ENCODE data around the gene BUB1. TPM values are rescaled to one million over a fixed set of nuclear protein-coding genes. Genes with fewer than 3 reads are reported as not detected.
A peak's percentile ranks its signal among the peaks of the same experiment; 100 is the strongest.
"Not testable (repeated sequence)": the region's sequence is repeated elsewhere in the genome, so short reads cannot be mapped to it uniquely, and the experiment has no call there.

The BUB1 gene
- total RNA-seq, 1 donor from 2014 or later = 12.5 TPM

DNA sequence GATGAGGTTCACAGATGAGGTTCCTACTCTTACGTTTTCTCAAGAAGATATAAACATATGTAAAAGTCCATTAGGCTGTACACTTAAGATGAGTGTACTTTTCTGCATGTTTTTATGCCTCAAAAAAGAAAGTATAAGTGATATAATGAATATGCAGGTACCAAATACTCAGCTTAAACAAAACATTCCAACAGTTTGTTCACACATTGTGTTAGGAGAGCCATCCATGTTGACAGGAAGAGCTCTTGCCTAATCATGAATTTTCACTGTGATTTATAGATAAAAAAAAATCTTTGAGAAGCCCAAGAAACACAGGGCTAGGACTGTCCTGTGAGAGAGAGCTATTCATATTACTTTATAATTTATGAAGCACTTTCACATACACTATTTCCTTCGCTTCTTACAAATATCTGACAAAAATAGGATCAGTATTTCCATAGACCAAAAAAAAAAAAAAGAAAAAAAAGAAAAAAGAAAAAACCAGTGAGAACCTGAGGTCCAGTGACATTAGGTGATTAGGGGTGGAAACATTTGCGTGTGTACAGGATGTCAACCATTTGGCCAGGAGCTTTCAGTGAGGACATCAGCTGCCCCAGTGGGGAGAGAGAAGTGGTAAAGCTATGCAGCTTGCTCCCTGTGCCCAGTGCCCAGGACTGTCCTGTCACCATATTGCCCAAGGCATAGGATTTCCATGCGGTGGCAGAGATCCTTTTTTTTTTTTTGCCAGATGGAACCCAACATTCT lies 38.7 kb downstream of the BUB1 start:
- Mint-ChIP-seq H3K27ac (ENCODE audit: unreplicated experiment) (no peak overlapping the region), H3K9me3 (ENCODE audit: unreplicated experiment) (no peaks in the 10 kb centered on the region), H3K4me3 (ENCODE audit: unreplicated experiment) (no peak overlapping the region), H3K27me3 (ENCODE audit: unreplicated experiment) (peaks cover 1% of the 10 kb centered on the region), H3K4me1 (ENCODE audit: unreplicated experiment) (no peaks in the 10 kb centered on the region), H3K36me3 (ENCODE audit: low read depth, unreplicated experiment) (no peaks in the 10 kb centered on the region)
- TF ChIP-seq, protein P1, sequence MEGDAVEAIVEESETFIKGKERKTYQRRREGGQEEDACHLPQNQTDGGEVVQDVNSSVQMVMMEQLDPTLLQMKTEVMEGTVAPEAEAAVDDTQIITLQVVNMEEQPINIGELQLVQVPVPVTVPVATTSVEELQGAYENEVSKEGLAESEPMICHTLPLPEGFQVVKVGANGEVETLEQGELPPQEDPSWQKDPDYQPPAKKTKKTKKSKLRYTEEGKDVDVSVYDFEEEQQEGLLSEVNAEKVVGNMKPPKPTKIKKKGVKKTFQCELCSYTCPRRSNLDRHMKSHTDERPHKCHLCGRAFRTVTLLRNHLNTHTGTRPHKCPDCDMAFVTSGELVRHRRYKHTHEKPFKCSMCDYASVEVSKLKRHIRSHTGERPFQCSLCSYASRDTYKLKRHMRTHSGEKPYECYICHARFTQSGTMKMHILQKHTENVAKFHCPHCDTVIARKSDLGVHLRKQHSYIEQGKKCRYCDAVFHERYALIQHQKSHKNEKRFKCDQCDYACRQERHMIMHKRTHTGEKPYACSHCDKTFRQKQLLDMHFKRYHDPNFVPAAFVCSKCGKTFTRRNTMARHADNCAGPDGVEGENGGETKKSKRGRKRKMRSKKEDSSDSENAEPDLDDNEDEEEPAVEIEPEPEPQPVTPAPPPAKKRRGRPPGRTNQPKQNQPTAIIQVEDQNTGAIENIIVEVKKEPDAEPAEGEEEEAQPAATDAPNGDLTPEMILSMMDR (IDR thresholded peaks at IDR 0.05; ENCODE audit: unreplicated experiment) = no peak
- no peak for DNase-seq (ENCODE audit: low spot score)

DNA sequence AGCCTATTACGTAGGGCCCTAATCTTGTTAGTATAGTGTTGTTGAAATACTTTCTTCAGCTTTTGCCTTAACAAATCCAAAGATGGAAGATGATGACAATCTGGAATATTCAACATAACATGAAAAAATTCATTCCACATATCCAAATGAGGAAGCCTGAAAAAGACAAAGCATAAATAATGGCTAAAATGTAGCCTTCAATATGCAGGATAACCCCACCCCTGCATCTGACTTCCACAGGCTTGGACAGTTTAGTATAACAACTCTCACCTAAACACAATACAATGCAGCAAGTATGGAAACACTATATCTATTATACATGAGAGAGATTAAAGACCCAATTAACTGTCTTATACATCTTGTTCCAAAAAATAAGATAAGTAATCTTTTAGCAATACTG lies 39.9 kb downstream of the BUB1 start:
- no peaks in the 10 kb centered on the region for H3K4me1 Mint-ChIP-seq (ENCODE audit: unreplicated experiment)
- no peaks in the 10 kb centered on the region for H3K36me3 Mint-ChIP-seq (ENCODE audit: low read depth, unreplicated experiment)
- TF ChIP-seq, protein P1 (IDR thresholded peaks at IDR 0.05; ENCODE audit: unreplicated experiment) = no peak
- DNase-seq (ENCODE audit: low spot score) = no peak
- H3K27me3 Mint-ChIP-seq (ENCODE audit: unreplicated experiment) = peaks cover 1% of the 10 kb centered on the region
- no peak overlapping the region for H3K4me3 Mint-ChIP-seq (ENCODE audit: unreplicated experiment)
- H3K27ac Mint-ChIP-seq (ENCODE audit: unreplicated experiment) = no peak overlapping the region
- no peaks in the 10 kb centered on the region for H3K9me3 Mint-ChIP-seq (ENCODE audit: unreplicated experiment)

DNA sequence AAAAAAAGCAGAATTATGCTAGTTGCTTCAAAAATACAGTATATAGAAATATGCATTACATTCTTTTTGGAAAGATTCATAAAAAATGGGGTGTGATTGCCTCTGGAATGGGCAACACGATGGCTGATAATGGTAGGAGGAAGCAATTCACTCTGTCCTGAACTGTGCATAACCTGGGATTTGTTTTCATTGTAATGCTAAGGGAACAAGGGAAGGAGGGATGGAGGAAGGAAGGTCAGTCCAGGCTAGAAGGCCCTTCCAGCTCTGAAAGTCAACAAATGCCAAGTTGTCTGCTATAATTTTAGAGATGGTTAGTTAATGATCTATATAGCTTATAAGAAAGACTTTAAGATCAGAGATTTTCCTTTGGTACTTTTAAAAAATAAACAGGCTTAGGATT lies 40.8 kb downstream of the BUB1 start:
- no peak for DNase-seq (ENCODE audit: low spot score)
- Mint-ChIP-seq H3K4me1 (ENCODE audit: unreplicated experiment) (no peaks in the 10 kb centered on the region), H3K27me3 (ENCODE audit: unreplicated experiment) (peaks cover 1% of the 10 kb centered on the region), H3K9me3 (ENCODE audit: unreplicated experiment) (no peaks in the 10 kb centered on the region), H3K4me3 (ENCODE audit: unreplicated experiment) (no peak overlapping the region), H3K36me3 (ENCODE audit: low read depth, unreplicated experiment) (no peaks in the 10 kb centered on the region), H3K27ac (ENCODE audit: unreplicated experiment) (no peak overlapping the region)
- TF ChIP-seq, protein P1 (IDR thresholded peaks at IDR 0.05; ENCODE audit: unreplicated experiment) = no peak

DNA sequence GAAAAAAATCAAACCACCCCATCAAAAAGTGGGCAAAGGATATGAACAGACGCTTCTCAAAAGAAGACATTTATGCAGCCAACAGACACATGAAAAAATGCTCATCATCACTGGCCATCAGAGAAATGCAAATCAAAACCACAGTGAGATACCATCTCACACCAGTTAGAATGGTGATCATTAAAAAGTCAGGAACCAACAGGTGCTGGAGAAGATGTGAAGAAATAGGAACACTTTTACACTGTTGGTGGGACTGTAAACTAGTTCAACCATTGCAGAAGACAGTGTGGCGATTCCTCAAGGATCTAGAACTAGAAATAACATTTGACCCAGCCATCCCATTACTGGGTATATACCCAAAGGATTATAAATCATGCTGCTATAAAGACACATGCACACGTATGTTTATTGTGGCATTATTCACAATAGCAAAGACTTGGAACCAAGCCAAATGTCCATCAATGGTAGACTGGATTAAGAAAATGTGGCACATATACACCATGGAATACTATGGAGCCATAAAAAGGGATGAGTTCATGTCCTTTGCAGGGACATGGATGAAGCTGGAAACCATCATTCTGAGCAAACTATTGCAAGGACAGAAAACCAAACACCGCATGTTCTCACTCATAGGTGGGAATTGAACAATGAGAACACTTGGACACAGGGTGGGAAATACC lies 41.8 kb downstream of the BUB1 start:
- H3K27me3 Mint-ChIP-seq (ENCODE audit: unreplicated experiment); H3K4me1 Mint-ChIP-seq (ENCODE audit: unreplicated experiment); H3K4me3 Mint-ChIP-seq (ENCODE audit: unreplicated experiment); H3K27ac Mint-ChIP-seq (ENCODE audit: unreplicated experiment); H3K9me3 Mint-ChIP-seq (ENCODE audit: unreplicated experiment); DNase-seq (ENCODE audit: low spot score); H3K36me3 Mint-ChIP-seq (ENCODE audit: low read depth, unreplicated experiment): not testable (repeated sequence)

DNA sequence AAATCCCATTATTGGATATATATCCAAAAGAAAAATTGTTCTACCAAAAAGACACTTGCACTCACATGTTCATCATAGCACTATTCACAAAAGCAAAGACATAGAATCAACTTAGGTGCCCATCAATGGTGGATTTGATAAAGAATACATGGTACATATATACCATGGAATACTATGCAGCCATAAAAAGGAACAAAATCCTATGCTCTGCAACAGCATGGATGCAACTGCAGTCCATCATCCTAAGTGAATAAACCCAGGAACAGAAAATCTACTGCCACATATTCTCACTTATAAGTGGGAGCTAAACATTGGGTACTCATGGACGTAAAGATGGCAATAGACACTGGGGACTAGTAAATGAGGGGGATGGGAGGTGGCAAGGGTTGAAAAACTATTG lies 50.5 kb downstream of the BUB1 start:
- H3K27ac Mint-ChIP-seq (ENCODE audit: unreplicated experiment); H3K9me3 Mint-ChIP-seq (ENCODE audit: unreplicated experiment); H3K36me3 Mint-ChIP-seq (ENCODE audit: low read depth, unreplicated experiment); H3K4me3 Mint-ChIP-seq (ENCODE audit: unreplicated experiment); DNase-seq (ENCODE audit: low spot score); H3K4me1 Mint-ChIP-seq (ENCODE audit: unreplicated experiment); H3K27me3 Mint-ChIP-seq (ENCODE audit: unreplicated experiment): not testable (repeated sequence)

DNA sequence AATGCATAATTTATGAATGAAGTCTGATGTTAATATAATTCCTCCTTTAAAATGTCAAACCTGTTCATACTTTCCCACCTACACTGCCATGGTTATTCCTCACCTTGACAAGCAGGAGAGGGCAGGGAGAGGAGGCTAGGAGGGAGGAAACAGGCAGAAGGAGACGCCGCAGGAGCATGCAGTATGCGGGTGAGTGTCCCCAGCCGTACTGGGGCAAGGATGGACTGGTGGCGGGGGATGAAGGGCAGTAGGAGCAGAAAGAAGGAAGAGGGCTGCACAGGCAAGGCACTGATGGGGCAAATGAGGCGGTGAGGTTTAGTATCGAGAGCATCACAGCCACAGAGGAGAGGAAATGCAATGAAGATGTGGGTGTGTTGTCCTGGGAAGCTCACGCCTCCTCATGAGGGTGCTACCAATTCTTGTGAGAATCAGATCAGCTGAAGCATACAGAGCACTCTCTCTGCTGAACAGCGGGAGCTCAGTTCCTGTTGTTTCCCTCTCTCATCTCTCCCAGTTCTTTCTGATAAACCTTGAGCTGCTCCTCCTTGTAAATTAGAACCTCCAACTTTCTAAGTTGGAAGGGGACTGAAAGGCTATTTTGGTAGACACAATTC lies 58.4 kb downstream of the BUB1 start:
- H3K4me3 Mint-ChIP-seq (ENCODE audit: unreplicated experiment); H3K27ac Mint-ChIP-seq (ENCODE audit: unreplicated experiment); DNase-seq (ENCODE audit: low spot score); H3K4me1 Mint-ChIP-seq (ENCODE audit: unreplicated experiment); H3K9me3 Mint-ChIP-seq (ENCODE audit: unreplicated experiment); H3K36me3 Mint-ChIP-seq (ENCODE audit: low read depth, unreplicated experiment); H3K27me3 Mint-ChIP-seq (ENCODE audit: unreplicated experiment): not testable (repeated sequence)

DNA sequence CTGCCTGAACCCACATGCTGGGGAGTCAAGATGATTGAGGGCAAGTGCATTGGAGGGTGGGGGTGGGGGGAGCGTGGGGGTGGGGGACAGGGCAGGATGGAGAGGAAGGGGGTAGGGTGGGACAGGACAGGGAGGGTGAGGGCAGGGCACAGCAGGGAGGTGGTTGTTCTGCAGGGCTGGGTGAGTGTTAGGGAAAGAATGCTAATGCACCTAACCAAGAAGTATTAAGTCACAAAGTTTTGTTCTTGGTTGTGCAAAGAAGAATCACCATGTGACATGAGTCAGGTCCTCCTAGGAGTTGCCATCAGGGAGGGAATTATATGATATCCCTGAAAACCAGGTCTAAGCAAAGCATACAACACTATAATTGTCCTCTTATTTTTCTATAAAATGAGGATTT lies 63.9 kb downstream of the BUB1 start:
- not testable (repeated sequence) for H3K27me3 Mint-ChIP-seq (ENCODE audit: unreplicated experiment); H3K4me3 Mint-ChIP-seq (ENCODE audit: unreplicated experiment); H3K9me3 Mint-ChIP-seq (ENCODE audit: unreplicated experiment); H3K4me1 Mint-ChIP-seq (ENCODE audit: unreplicated experiment); DNase-seq (ENCODE audit: low spot score); H3K36me3 Mint-ChIP-seq (ENCODE audit: low read depth, unreplicated experiment); H3K27ac Mint-ChIP-seq (ENCODE audit: unreplicated experiment)

DNA sequence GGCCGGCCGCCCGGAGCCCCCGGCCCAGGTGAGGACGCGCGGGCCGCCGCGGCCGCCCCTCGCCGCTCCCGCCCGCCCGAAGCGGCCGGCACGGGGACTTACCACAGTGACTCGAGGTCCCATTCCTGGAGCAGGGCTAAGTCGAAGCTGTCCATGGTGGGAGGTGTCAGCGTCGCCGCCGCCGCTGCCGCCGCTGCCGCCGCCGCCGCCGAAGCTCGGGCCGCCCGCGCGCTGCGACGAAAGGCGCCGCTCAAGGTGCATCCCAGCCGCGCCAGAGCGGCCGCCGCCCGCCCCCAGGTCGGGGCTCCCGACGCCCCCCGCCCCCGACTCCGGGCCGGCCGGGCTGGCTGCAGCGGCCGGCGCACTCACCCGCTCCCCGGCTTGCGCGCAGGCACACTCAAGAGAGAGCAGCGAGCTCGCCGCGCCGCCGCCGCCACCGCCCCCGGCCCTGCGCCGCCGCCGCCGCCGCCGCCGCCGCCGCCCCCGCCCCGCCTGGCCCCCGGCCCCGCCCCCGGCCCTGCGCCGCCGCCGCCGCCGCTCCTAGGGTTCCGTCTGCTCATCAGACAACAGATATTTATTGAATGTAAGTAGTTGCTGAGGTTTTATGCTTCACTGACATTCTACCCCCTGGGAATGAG lies 67.1 kb downstream of the BUB1 start:
- H3K4me1 Mint-ChIP-seq (ENCODE audit: unreplicated experiment); H3K27ac Mint-ChIP-seq (ENCODE audit: unreplicated experiment): not testable (repeated sequence)

More for the DNA sequence above, 67.1 kb downstream of the BUB1 start:
- H3K9me3 Mint-ChIP-seq (ENCODE audit: unreplicated experiment); H3K27me3 Mint-ChIP-seq (ENCODE audit: unreplicated experiment); H3K4me3 Mint-ChIP-seq (ENCODE audit: unreplicated experiment); H3K36me3 Mint-ChIP-seq (ENCODE audit: low read depth, unreplicated experiment): not testable (repeated sequence)
- DNase-seq (ENCODE audit: low spot score) = peak; percentile 5
